ENCODE data around the gene ZNF488. TPM values are rescaled to one million over a fixed set of nuclear protein-coding genes. Genes with fewer than 3 reads are reported as not detected.

Gene ZNF488
- total RNA-seq, 1 donor from 2014 or later: 0.93 TPM

DNA sequence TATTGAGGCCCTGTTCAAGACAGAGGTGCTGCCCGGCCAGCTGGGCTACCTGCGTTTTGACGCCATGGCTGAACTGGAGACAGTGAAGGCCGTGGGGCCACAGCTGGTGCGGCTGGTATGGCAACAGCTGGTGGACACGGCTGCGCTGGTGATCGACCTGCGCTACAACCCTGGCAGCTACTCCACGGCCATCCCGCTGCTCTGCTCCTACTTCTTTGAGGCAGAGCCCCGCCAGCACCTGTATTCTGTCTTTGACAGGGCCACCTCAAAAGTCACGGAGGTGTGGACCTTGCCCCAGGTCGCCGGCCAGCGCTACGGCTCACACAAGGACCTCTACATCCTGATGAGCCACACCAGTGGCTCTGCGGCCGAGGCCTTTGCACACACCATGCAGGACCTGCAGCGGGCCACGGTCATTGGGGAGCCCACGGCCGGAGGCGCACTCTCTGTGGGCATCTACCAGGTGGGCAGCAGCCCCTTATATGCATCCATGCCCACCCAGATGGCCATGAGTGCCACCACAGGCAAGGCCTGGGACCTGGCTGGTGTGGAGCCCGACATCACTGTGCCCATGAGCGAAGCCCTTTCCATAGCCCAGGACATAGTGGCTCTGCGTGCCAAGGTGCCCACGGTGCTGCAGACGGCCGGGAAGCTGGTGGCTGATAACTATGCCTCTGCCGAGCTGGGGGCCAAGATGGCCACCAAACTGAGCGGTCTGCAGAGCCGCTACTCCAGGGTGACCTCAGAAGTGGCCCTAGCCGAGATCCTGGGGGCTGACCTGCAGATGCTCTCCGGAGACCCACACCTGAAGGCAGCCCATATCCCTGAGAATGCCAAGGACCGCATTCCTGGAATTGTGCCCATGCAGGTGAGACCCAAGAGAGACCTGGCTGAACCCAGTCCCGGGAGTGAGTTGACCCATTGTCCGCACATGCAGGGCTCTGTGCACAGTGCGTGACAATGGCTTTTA is 33.1 kb downstream of the ZNF488 start:
- intact Hi-C loops (cut with micrococcal nuclease): no loop called here

DNA sequence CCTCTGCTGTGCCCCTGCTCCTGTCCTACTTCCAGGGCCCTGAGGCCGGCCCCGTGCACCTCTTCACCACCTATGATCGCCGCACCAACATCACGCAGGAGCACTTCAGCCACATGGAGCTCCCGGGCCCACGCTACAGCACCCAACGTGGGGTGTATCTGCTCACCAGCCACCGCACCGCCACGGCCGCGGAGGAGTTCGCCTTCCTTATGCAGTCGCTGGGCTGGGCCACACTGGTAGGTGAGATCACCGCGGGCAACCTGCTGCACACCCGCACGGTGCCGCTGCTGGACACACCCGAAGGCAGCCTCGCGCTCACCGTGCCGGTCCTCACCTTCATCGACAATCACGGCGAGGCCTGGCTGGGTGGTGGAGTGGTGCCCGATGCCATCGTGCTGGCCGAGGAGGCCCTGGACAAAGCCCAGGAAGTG is 34.1 kb downstream of the ZNF488 start:
- intact Hi-C loops (cut with micrococcal nuclease): no loop called here

DNA sequence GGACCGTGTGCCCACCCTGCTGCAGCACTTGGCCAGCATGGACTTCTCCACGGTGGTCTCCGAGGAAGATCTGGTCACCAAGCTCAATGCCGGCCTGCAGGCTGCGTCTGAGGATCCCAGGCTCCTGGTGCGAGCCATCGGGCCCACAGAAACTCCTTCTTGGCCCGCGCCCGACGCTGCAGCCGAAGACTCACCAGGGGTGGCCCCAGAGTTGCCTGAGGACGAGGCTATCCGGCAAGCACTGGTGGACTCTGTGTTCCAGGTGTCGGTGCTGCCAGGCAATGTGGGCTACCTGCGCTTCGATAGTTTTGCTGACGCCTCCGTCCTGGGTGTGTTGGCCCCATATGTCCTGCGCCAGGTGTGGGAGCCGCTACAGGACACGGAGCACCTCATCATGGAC is 34.6 kb downstream of the ZNF488 start:
- intact Hi-C loops (cut with micrococcal nuclease): no loop called here

DNA sequence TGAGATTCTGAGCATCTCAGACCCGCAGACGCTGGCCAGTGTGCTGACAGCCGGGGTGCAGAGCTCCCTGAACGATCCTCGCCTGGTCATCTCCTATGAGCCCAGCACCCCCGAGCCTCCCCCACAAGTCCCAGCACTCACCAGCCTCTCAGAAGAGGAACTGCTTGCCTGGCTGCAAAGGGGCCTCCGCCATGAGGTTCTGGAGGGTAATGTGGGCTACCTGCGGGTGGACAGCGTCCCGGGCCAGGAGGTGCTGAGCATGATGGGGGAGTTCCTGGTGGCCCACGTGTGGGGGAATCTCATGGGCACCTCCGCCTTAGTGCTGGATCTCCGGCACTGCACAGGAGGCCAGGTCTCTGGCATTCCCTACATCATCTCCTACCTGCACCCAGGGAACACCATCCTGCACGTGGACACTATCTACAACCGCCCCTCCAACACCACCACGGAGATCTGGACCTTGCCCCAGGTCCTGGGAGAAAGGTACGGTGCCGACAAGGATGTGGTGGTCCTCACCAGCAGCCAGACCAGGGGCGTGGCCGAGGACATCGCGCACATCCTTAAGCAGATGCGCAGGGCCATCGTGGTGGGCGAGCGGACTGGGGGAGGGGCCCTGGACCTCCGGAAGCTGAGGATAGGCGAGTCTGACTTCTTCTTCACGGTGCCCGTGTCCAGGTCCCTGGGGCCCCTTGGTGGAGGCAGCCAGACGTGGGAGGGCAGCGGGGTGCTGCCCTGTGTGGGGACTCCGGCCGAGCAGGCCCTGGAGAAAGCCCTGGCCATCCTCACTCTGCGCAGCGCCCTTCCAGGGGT is 35.2 kb downstream of the ZNF488 start:
- intact Hi-C loops (cut with micrococcal nuclease): no loop called here

DNA sequence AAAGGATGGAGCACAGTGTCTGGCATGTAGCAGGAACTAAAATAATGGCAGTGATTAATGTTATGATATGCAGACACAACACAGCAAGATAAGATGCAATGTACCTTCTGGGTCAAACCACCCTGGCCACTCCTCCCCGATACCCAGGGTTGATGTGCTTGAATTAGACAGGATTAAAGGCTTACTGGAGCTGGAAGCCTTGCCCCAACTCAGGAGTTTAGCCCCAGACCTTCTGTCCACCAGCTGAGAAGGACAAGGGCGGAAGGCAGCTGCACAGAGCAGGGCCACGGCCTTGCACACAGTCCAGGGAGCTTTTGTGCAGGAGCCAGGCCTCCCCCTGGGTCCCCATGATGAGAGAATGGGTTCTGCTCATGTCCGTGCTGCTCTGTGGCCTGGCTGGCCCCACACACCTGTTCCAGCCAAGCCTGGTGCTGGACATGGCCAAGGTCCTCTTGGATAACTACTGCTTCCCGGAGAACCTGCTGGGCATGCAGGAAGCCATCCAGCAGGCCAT is 35.9 kb downstream of the ZNF488 start, which contains the start of gene RBP3:
TSS of gene RBP3 (plus strand) at position 226 of the 514 bp plus-strand sequence. CDS start at position 348, 122 bp downstream.
- intact Hi-C loops (cut with micrococcal nuclease): no loop called here

DNA sequence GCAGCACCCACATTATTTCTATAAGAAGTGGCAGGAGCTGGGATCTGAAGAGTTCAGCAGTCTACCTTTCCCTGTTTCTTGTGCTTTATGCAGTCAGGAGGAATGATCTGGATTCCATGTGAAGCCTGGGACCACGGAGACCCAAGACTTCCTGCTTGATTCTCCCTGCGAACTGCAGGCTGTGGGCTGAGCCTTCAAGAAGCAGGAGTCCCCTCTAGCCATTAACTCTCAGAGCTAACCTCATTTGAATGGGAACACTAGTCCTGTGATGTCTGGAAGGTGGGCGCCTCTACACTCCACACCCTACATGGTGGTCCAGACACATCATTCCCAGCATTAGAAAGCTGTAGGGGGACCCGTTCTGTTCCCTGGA is 36.8 kb downstream of the ZNF488 start:
- intact Hi-C loops (cut with micrococcal nuclease): no loop called here

DNA sequence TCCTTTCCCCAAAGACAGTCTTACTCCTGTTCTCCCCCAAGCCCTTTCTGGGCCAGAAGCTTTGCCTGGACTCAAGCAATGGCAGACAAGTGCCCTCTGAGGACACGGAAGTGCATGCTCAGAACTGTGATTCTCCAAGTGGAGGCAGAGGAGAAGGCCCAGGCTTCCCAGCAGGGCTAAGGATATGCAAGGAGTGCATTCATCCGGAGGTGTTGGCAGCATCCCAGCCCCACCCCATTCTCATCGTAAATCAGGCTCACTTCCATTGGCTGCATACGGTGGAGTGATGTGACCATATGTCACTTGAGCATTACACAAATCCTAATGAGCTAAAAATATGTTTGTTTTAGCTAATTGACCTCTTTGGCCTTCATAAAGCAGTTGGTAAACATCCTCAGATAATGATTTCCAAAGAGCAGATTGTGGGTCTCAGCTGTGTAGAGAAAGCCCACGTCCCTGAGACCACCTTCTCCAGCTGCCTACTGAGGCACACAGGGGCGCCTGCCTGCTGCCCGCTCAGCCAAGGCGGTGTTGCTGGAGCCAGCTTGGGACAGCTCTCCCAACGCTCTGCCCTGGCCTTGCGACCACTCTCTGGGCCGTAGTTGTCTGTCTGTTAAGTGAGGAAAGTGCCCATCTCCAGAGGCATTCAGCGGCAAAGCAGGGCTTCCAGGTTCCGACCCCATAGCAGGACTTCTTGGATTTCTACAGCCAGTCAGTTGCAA is 37.4 kb downstream of the ZNF488 start:
- intact Hi-C loops (cut with micrococcal nuclease): no loop called here

DNA sequence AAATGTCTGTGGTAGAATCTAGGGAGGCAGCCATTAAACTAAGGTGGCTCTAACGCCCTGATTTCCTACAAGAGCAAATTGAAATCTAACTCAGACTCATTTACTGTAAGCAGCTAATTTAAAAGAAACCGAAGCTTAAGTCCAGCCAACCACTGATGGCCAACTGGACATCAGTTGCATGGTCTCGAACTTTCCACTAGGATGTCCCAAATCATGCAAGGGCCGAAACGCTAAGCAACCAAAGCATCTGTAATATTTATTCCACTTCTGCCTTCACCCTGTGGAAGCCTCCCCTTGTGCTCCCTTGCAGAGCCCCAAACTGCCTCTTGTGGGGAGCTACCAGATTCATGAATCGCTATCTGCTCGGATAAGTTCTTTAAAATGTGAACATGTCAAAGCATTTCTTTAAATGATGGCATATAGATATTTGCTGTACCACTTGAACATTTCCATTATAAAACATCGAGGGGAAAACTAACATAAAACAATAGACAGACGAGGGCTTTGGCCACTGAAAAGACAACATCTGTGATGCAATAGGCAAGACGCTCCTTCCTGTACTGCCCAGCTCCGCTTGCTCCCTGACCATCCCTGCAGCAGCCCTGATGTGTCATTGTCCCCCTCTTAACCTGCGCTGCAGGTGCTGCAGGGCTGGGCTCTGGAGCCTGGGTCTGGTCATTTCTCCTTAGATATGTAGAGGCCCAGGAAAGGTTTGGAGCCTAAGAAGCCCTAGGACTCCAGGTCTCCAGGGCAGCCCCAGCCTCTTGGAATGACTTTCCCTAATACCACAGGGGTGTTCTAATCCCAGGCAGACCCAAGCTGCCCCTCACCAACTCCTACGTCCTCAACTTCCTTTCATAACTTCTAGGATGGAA is 38.9 kb downstream of the ZNF488 start:
- intact Hi-C loops (cut with micrococcal nuclease): no loop called here

DNA sequence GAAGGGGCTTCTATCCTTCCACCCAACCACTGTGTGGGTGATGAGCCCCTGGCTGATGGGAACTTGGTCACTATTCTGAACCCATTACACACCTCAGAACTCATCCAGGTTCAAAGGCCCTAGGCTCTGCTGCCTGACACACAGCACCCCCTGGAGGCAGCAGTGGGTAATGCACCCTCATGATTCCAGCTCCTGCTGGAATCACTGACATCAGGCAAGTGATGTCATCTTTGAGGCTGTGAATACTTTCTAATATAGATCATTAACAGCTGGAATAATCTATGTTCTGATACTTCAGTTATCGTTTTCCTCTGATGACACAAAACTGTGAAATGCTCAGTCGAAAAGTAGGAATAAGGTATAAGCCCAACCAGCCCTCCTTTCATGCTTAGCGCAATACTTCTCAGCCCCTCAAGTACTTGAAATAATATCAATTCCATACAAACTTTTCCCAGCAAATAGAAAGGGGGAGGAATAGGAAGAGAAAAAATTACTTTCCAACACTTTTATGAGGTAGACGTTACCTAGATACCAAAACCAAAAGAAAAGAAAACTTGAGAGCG is 43.4 kb downstream of the ZNF488 start:
- intact Hi-C loops (cut with micrococcal nuclease): loop anchor here (1.0 kb wide), 2 partner anchors 293 to 316 kb away; no protein-coding TSS in a partner anchor

DNA sequence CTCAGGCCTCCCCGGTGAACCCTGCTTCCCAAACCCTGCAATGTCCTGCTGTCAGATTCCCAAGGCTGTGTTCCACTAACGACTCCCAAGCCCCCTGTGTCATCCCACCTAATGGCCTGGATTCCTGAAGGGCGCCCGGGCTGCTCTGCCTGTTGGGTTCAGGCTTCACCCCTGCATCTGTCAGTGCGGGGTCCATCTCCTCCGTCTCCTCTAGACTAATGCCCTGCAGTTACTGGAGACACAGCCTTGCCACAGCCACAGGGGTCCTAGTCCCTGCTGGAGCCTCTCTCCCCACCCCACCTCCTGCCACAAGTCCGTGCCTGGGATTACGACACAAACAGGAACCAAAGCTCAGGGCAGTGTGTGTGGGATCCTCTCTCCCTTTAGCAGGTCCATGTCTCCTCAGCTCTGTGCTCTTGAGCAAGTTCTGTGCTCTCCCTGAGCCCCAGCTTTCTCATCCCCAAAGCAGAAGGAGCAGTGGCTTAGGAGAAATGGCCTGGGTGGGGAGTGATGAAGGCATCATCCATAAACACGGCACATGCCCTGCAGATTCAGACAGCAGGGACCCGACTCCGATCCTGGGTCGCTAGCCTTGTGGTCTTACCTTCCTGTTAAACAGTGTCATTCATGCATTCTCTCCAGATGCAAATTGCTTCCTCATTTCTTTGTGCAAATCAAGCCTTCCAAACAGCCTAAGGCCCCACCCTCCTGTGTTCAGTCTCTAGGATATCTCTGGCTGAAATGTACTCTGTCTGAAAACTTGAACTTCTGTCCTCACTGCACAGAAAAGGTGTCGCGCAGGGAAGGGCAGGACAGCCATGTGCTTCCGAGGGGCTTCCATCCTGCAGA is 44.1 kb downstream of the ZNF488 start:
- intact Hi-C loops (cut with micrococcal nuclease): loop anchor here (1.0 kb wide), 2 partner anchors 293 to 316 kb away; no protein-coding TSS in a partner anchor

DNA sequence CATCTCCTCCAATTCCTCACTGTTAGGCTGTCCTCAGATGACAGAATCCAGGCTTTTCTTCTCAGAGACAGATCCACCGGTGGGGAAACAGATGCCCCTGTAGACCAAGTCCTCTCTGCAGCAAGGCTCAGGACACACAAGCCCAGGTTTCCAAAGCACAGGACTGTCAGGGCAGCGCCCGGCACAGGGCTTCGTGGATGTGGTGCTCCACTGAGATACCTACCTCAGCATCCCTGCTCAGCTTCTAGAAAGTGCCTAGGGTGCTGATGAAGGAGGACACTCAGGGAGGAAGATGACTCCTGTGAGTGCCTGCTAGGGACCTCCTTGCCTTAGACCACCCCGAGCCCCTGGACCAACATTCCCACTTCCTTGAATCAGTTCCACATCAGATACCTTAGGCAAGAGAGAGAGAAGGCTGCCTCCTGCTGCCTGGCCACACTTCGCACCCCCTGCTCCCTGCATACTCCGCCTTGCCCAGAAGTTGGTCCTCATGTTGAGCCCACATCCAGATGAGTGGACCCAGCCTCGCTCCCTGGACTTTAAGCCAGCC is 44.8 kb downstream of the ZNF488 start:
- intact Hi-C loops (cut with micrococcal nuclease): no loop called here

DNA sequence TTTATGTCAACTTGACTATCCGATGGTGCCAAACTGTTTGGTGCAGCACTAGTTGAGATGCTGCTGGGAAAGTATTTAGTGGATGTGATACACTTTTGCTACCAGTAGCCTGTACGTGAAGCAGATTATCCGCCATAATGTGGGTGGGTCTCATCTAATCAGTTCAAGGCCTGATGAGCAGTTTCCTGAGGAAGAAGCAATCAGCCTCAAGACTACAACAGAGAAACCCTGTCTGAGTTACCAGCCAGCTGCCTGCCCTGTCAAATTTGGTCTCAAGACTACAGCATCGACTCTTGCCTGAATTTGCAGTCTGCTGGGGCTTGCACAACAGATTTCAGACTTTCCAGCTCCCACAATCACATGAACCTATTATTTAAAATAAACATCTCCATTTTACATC is 46.8 kb downstream of the ZNF488 start:
- intact Hi-C loops (cut with micrococcal nuclease): no loop called here

DNA sequence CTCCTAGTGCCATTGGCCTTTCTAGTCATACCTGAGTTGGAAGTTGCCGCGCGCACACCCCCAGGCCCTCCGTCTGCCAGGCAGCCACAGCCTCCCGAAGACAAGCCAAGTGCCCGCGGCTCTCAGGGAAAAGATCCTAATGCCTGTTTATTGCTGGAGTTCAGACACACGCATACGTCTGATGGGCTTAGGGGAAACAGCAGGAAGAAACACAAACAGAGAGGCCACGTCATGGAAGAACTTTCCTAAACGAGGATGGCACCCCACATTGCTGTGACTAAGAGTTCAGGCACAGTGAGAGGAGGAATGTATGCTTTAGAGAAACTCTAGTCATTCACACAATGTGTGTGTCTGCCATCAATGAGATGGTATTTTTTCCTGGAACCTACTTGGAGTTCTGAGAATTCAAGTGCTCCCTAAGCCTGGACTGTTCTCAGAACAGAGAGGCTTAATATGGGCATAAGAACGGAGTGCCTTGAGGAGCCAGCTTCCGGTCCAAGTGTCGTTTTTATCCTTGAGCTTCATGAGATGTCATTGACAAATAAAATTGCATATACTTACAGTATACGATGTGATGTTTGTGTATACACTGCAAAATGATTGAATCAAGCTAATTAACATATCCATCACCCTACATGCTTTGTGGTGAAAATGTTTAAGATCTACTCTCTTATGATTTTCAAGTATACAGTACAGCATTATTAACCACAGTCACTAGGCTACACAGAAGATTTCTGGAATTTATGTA is 47.5 kb downstream of the ZNF488 start:
- intact Hi-C loops (cut with micrococcal nuclease): no loop called here

DNA sequence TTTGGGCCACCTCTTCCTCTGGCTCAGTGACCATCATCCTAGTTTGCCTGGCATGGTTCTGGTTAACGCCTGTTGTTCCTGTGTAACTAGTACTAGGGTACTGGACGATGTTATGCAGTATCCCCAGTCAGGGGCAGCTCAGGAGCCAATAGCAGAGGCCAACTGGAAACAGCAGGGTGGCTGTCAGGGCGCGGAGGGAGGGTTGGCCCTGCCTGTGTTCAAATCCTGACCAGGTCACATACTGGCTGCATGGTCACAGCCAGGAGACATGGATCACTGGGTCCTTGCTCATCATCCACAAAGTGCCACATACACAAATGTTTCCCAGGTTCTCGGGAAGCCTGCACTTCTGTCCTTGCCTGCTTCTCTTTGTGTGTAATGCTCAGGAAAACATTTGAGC is 48.2 kb downstream of the ZNF488 start:
- intact Hi-C loops (cut with micrococcal nuclease): no loop called here

DNA sequence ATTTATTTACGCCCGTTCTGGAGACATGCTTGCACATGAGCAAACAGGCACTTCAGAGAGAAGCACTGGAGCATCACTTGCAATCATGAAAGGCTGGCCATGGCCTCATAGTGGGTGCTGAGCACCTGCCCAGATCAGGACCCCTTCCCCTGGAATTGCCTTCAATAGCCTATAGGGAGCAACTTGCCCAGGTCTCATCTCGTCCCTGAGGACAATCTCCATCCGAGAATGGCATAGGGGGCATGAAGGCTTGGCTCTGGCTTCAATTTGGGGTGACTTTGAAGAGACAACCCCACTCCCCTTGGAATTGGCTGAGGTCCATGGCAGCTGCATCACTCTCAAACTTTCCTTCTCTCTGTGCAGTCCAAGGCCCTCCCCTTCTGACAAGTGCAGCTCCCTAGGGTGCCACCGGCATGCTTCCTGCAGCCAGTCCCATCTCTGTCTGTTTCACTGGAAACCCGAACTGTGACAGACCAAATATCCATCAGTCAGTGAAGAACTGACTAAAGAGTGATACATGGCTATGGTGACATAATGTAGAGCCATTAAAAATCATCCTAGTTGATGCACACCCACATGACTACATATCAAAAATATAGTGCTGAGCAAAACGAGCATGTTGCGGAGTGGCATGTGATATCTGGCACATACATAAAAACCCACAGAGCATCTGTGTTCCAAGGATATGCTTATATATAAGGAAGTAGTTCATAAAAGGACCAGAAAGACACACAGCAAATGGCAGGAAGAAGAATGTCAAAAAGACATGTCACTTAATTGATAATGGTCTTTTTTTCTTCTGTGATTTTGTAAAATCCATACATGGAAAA is 49.4 kb downstream of the ZNF488 start:
- intact Hi-C loops (cut with micrococcal nuclease): no loop called here

DNA sequence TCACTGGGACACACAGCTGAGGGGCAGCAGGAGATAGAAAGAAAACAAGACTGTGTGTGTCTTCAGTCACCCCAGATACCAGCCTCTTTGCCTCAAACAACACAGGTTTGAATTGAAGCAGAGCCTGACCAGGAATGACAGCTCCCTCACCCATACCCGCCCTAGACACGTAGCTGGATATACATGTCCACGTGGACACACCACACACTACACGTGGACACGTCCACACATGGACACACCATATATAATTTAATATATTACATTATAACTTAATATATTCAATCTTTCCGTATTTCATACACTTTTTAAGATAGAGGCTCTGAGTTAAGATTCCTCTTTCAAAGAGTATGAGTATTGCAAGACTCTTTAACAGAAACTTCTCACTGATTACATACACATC is 50.6 kb downstream of the ZNF488 start:
- intact Hi-C loops (cut with micrococcal nuclease): no loop called here

DNA sequence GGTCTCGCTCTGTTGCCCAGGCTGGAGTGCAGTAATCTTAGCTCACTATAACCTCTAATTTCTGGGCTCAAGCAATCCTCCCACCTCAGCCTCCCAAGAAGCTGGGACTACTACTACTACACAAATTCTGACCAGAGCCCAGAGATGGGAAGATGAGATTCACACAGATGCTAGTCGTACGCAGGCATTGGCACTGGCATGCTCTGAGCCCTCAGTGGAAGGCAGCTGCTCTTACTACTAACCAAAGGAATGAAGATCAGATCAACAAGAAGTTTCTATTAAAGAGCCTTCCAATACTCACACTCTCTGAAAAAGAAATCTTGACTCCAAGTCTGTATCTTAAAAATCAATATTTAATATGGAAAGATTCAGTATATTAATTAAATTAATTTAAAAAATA is 51.1 kb downstream of the ZNF488 start:
- intact Hi-C loops (cut with micrococcal nuclease): no loop called here

Data from T-helper 2 cell treated with Interferon-gamma antibody and Interleukin-4, amounts not matched to agents 100 ng/mL and 5 ng/mL, for 36 hours (primary cell).